Stimulated activated CD4-positive, alpha-beta T cell treated with anti-CD3 and anti-CD28 coated beads, Interleukin-2, amount 100 ng/mL, for 4 hours (primary cell): Measurements from ENCODE around the gene DIPK1B.

Source experiments
- DNase-seq: peaks from one replicate; pipeline ENCODE4 v3.0.0-alpha.2; 2020; ENCODE audit warnings: low read depth

The DIPK1B gene

DNA sequence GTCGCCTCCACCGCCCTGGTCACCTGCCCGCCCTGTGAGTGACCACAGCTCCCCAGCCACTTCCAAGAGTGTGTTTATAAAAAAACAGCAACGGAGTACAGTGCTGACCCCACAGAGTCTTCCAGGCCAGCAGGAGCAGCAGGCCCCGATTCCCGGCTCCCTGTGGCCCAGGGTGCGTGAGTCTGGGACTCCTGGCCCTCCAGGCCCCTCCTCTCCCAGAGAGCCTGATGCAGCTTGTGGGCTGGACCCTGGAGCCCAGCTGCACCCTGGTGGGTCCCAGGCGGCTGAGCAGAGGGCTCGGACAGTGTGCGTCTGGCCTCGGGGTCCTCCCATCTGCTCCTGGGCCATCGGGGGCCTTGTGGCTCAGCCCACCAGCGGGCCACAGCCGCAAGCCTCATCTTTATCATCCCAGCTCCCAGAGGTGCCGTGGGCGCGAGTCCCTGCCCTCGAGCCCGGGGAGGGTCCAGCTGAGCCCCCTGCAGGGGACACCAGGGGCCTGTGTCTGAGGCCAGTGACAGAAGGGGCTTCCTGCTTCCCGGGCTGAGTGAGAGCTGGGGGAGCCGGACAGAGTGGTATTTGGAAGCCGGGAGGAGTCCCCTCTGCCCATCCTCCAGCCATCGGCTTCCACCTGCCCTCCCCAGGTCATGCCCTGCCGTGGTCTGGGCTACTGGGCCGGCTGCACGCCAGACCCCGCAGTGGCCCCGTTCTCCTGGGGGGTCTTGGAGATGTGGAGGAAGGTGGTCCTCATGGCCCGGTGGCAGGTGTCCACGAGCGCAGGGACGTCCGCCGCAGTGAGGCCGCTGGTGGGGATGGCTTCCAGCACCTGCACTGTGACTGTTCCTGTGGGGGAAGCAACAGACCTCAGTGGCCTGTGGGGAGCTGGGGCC lies 39.0 kb upstream of the DIPK1B start:
- DNase-seq: no peak

DNA sequence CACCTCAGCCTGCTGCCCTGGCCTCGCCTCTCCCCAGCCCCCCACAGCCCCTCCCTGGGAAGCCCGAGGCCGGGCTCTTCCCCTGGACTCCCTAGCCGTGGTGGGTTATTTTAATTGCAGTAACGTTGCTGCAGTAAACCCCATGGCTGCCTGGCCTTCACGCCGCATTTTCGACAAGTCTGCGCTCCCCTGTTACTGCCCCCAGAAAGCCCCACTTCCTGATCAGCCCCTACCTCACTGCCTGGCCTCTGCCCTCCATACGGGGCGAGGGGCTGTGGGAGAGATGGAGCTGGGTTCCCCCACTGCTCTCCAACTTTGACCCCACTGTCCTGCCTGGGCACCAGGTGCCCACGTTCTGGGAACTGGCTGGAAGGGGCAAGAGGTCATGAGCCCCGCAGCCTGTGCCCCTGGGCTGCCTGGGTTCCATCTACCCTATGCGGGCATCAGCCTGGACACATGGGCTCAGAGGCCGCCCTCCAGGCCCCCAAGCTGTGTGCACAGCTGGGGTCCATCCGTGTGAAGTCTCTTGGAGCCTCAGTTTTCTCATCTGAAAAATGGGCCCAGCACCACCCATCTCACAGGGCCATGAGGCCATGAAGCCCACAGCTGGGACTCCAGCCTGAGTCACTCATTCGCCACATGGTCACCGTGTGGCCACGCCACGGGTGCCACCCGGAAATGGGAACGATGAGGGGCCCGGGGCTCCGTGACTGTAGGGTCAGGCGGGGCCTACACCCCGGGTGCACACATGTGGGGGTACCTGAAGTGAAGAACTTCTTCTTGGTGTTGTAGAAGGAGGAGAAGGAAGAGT lies 38.2 kb upstream of the DIPK1B start:
- DNase-seq: no peak

DNA sequence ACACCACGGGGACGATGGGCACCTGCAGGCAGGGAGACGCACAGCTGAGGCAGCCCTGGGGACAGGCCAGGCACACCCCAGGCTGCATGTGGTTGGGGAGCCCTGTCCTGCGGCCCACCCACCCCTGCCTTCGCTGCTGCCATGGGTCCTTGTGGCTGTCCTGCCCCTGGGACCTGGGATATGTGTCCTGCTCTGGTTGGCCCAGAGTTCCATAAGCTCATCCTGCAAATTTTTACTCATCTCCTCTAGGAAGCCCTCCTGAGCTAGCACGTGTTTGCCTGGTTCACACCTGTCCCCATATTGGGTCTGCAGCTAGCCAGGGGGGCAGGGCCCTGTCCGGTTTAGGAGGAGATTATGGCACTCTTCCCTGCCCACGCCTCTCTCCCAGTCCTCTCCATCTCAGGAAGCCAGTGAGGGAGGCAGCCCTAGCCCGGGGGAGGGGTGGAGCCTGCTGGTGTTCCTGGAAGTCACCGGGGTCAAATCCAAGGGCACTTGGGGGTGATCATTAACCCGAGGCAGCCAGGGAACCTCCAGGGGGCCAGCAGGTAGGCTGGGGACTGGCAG lies 37.5 kb upstream of the DIPK1B start:
- DNase-seq: no peak

DNA sequence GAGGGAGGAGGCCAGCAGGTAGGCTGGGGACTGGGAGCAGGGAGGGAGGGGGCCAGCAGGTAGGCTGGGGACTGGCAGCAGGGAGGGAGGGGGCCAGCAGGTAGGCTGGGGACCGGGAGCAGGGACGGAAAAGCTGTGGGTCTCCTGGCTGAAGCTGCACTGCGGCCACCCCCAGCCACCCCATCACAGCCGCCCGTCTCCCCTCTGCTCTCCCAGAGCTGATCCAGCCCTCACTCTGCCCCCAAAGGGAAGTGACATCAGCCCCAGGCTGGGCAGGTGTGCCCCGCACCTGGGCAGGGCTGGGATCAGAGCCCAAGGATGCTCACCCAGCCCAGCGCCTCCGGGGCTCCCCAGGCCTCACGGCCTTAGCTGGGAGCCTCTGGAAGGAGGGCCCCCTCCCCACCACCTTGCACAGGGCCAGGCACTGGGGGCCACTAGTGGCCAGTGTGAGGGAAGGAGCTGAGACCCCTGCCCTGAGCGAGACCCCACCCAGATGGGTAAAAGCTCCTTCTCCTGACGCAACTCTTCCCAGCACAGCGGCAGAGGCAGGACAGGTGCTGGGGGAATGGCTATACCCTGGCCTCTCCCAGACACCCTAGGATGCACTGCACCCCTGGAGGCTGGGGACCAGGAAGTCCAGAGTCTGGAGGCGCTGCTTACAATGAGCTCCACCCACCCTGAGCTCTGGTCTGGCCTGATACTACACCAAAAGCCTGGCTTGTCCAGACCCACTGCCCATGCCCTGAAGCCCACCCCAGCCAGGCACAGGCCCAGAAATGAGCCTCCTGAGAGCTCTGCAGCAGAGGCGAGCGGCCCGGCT lies 36.7 kb upstream of the DIPK1B start:
- no peak for DNase-seq

DNA sequence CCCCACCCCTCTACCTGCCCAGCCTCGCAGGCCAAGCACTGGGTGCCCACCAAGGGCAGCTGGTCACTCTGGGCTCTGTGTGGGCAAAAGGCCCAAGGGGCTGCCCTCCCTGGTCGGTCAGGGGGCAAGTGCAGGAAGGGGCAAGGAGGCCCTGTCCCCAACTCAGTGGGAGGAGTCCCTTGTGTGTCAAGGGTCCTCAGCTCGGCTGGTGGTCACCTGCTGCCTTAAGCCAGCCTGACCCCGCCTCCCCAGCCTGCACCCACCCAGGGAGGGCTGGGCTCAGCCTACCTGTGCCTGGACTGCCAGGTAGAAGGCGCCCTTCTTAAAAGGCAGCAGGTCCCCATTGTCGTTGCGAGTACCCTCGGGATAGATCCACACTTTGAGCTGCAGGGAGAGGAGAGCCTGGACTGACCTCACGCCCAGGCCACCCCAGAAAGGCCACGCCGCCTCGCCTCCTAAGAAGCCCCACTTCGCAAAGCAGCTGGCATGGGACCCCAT lies 36.0 kb upstream of the DIPK1B start:
- no peak for DNase-seq

DNA sequence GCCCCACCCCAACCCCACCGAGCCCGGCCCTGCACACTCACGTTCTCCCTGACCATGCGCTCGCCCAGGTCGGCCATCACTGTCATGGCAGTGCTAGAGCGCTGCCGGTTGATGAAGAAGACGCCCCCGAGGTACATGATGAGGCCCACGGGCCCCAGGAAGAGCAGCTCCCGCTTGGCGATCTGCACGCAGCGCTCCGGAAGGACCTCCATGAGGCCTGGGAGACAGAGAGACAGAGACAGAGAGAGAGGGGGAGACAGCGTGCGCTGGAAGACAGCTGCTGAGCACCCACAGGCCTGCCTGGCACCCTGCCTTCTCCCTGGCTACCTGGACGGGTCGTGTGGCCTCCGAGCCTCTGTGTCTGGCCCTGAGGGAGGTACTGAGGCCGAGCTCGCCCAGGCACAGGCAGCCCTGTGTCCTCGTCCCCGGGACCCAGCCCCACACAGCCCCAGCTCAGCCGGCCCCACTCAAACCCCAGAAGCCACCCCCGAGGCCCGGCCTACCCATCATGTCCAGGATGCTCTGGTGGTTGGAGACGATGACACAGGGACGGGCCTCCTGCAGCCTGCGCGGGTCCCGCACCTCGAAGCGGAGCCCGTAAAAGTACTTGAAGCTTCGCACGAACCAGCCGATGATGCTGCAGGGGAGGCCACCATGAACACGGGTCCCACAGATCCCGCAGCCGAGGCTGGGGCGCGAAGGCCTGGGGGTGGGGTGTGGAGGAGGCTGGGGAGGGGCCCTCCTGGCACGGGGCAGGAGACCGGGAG lies 35.3 kb upstream of the DIPK1B start:
- no peak for DNase-seq

DNA sequence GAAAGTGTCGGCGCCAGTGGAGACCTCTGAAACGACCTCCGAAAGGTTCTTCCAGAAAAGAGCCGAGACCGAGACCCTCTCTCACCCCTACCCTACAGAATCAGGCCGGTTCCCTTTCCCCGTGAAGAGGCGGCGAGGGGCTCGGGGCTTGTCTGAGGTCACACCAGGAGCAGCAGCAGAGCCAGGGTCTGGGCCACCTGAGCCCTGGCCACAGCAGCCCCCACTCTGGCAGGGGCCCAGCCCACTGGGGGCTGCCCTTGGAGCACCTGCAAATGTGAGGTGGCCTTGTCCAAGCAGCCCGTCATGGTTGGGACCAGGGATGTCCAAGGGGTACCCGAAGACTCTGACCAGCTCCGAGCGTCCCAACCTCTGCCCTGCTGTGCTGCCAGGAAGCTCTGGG lies 34.3 kb upstream of the DIPK1B start:
- DNase-seq: no peak

DNA sequence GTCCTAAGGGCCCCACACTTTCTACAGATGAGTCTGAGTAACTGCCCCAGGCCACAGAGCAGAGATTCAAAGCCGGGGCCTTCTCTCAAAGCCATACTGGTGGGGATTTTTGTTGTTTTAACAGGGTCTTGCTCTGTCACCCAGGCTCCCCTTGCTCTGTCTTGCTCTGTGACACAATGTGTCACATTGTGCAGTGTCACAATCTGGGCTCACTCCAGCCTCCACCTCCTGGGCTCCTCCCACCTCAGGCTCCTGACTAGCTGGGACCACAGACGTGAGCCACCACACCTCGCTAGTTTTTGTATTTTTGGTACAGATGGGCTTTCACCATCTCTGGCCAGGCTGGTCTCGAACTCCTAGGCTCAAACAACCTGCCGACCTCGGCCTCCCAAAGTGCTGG lies 33.7 kb upstream of the DIPK1B start:
- no peak for DNase-seq

DNA sequence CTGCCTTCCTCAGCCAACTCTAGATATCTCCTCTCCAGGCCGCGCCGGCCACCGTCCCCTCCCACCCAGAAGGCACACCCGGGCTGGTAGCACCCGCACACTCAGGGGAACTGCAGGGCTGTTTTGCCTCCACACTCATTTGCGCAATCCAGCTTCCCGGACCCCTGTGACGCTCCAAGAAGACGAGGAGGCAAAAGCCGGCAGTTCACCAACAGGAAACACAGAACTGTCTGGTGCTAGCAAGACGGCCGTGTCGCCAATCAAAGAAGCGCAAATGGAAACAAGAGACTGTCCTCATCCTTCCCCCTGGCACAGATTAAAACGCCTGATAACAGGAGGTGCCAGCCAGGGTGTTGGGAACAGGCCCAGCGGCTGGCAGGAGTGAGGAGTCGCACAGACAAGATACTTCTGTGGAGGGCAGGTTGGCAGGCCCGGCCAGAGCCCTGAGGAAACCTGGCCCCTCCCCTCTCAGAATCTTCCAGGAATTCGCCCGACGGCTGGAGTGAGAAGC lies 32.9 kb upstream of the DIPK1B start:
- no peak for DNase-seq

DNA sequence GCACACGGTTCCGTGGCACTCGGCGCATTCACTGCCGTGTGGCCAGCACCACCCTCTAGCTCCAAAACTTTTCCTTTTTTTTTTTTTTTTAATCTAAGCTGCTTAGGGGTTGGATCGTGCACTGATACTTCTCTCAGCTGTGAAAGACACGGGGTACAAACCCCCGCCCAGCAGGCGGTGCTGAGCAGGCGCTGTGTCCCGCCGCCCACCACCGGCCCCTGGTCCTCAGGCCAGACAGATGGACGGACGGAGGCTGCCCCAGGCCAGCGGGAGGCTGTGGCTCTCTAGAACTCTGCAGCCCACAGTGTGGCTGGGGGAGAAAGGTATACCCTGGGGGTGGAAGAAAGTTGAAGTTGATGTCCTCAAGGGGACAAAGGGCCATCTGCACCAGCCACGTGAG lies 31.3 kb upstream of the DIPK1B start:
- no peak for DNase-seq

DNA sequence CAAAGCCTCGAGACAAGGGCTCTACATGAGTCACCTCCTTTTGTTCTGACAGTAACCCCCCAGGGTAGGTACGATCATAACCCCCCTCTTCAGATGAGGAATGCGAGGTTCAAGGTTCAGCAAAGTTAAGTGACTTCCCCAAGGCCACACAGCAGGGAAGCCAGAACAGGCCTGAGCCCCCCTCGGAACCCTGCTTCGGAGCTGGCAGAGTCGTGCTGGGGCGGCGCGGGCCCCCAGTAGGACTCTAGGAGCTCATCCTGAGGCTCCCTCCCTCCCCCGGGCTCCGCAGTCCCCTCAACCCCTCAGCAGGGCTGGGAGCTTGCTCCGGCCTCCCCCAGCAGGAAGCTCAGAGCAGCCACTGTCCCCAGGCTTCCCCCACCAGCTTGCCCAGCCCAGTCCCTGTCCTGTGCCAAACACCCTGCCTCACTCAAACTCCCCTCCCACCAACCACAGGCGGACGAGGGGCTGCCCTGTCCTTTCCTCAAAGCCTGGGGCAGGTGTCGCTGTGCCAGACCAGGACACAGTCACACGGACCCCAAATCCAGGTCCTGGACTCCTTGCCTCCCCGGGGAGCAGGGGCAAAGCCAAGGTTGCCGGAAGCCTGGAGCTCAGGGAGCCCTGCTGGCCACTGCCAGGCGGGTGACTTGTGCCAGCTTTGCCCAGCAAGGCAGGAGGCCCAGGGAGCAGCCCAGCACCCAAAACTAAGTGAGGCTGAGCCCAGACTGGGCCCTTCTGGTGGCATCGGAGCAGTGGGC lies 30.2 kb upstream of the DIPK1B start:
- no peak for DNase-seq

DNA sequence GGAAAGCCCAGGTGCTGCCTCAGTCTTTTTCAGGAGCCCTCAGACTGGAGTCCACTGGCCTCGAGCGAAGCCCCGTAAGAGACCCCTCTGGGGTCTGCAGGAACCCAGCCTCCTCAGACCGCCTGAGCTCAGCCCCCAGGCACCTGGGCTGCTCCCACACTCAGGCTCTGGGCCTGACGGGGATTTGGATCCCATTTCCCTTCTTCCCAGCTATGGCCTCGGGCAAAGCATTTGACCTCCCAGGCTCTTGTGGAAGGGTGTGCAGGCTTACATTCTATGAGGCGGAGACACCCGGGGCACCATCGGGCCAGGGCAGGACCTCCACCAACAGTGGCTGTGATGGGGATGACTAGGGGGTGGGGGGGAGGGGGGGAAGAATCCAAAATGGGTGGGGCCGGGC lies 29.7 kb upstream of the DIPK1B start:
- DNase-seq: no peak

DNA sequence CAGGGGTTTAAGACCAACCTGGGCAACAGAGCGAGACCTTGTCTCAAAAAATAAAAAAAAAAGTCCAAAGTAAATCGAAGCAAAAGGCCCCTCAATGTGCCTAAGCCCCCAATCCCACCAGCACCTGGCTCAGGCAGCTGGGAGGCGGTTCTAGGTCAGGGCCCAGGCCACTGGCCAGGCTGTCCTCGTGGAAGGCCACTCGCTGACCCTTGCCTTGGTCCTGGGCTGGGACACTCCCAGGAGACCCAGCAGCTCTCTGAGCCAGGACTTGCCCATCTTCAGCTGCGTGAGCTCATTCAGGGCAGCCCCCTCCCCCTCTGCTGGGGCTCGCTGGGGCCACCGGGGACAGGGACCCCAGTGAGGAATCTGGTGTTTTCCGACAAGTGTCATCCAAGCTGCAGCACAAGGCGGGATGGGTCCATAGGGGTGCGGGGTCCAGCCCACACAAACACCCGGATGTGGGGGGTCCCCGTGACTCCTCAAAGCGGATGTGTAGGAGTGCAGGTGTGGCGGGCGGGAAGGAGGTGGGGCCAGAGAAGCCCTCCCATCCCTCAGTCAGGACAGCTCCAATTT lies 29.1 kb upstream of the DIPK1B start:
- DNase-seq: no peak

DNA sequence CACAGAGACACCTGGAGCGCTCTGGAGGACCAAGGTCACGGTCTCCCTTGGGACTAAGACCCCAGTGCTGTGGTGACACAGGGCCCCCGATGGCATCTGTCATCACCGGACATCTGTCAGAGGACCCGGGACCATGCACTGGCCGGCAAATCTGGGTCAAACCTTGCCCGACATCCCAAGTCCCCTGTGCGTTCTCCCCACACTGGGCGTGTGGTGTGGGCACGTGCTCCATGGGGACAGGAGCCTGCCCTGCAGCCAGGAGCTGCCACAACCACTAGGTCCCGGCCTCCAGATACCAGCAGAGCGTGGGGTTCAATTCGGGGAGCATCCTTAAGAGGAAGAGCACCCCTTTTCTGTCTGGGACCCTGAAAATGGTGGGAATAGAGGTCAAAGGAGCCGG lies 28.6 kb upstream of the DIPK1B start:
- no peak for DNase-seq

DNA sequence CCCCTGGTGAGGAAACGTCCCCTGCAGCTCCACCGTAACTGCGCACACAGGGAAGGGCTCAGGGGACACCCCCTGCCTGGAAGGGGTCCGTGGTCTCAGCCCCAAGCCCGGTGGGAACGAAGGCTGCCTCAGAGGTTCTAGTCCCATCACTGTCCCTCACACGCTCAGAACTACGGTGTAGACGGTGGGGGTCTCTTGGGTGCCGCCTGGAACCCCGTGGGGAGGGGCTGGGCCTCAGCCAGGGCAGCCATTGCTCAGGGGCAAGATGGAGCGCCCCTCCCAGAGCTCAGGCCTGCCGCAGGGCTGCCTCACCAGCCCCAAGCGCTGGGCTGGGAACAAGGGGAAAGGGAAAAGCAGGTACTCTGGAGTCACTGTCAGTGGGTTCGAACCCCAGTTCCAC lies 28.0 kb upstream of the DIPK1B start:
- DNase-seq: no peak

DNA sequence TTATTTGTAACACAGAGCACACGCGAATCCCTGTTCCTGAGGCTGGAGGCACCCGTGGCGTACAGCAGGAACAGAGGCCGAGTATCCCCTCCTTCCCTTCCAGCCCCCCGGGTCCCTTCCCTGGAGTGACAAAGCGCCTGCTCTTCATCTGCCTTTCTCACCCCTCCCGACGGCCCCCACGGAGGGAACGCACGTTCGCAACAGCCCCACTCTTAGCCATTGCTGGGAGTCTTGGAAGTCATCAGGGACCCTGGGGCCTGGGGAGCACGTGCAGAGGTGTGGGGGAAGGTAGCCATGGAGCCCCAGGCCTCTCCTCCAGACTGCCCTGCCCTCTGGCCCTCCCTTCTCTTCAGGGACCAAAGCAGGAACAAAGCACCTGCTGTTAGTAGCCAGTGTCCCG lies 27.6 kb upstream of the DIPK1B start:
- no peak for DNase-seq

DNA sequence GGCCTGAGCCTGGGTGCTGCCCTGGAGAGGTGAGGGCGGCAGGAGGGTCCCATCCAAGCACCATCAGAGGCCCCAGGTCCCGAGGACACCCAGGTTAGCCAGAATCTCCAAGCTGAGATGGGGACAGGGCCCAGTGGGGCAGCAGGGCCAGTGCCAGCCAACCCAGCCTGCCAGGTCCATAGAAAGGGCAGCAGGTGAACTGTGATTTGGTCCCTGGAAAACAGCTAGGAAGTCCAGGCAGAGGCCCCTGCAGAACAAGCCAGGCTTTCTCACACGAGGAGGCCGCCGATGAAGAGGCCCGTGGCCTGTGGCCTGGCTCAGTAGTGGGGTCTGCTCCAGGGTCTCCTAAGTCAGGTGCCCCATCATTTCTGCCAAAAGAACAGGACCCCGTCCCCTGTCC lies 27.2 kb upstream of the DIPK1B start:
- DNase-seq: no peak

DNA sequence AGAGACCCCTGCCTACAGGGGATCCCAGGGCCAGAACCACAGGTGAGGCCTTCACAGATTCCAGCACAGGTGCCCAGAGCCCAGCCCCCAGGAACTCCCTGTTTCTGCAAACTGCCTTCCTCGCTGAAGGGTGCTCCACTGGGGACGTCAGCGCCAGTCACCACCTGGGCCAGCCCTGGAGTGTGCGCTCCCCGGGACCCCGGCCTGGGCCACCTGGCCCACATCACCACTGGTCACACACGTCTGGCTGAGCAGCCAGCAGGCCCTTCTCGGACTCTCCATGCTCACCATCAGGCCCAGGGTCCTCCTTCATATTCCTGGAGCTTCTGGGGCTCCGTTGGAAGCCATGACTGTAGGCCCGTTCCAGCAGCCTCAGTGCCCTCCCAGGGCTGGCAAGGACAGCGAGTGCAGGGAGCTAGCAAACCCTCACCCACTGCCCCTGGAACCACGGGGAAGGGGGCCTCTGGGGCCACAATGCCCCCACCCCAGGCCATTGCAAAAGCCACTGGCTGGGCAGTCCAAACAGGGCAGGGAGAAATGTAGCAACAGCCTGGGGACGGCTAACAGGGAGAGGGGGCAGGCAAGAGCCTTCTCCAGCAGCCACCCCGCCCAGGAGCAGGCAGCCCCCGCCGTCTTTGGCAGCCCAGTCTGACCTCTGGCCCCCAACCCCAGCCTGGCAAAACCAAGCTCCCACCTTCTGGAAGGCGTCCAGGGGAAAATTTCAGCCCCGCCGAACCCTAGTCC lies 26.4 kb upstream of the DIPK1B start:
- no peak for DNase-seq

DNA sequence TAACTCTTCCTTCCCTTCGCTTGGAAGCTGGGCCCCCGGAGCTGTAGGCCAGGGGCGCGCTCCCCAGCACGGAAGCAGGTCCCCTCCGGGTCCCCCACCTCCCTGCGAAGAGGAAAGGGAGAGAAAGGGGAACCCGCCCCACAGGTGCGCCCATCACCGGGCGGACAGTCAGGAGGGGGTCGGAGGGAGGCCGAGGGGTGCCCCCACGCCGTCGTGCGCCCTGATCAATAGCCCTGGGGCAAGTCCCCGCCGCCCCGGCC lies 25.9 kb upstream of the DIPK1B start:
- DNase-seq: no peak
